Erythroblast (primary cell): ENCODE data around the gene KCNK6.

Experiments
- GATA1 ChIP-seq: IDR thresholded peaks from 2 replicates; pipeline ENCODE4 v1.6.1; 2011; ENCODE audit warnings: low read depth, mild to moderate bottlenecking, control low read depth, low read length, moderate library complexity
- POLR2A ChIP-seq: IDR thresholded peaks from 2 replicates; pipeline ENCODE4 v1.6.1; 2011; ENCODE audit warnings: mild to moderate bottlenecking, low read length

DNA sequence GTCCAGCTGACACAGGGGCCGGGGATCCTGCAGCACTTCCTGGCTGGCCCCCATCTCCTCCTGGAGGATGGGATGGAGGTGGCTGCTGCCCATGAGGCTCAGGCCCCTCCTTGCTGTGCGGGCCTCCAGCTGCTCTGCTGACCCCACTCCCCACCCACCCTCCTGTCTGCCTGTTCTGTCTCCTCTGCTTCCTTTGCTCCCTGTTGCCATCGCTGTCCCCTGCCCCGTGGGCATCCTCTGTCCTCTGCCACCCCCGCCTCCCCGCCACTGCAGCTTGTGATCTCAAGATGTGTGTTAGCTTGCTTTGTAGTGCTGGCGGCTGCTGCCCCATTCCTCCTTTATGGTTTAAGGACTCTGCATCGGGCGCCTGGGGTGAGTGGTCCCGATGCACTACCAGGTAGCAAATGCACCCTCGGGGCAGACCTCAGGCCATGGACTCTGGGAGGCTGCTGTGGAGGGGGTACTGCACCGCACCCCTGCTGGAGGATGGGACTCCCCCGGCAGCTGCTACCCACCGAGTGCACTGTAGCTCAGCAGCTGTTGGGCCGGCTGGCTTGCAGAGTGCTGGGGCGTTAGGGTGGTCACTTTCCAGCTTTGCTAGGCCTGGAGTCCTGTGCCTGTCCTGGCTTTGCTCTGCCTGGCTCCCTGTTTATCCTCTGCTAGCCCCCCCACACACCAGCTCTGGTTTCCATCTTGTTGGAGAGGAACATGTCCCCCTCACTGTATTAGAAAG, 31.4 kb upstream of the KCNK6 start:
- TF ChIP-seq POLR2A = no peak
- TF ChIP-seq GATA1 = no peak
